K562 (cell line): Measurements from ENCODE around the gene ALOX12B. TPM values are rescaled to one million over a fixed set of nuclear protein-coding genes. Genes with fewer than 3 reads are reported as not detected.

Source experiments
- CEBPG ChIP-seq, 3 experiments: fragments of 200-800 bp in 1 of 3; sonication (Bioruptor generic) in 1 of 3; sonication (generic) in 1 of 3; formaldehyde crosslinking in 1 of 3; IDR thresholded peaks in 2 of 3; conservative IDR thresholded peaks in 1 of 3; 2 replicates each; pipeline versions ENCODE4 v1.6.1 to v1.8.0; 2016 to 2022; ENCODE audit warnings: missing compliant biosample characterization in 2 of 3, missing genetic modification characterization in 2 of 3, mild to moderate bottlenecking in 1 of 3, missing genetic modification reagents in 1 of 3
- ETS2 ChIP-seq: IDR thresholded peaks from 2 replicates; pipeline ENCODE4 v1.6.1; 2016; ENCODE audit warnings: borderline replicate concordance, missing genetic modification characterization, mild to moderate bottlenecking, moderate library complexity, missing compliant biosample characterization; ENCODE audit not compliant: poor library complexity, severe bottlenecking
- HDAC2 ChIP-seq: fragments of 450-650 bp; IDR thresholded peaks from 2 replicates; pipeline ENCODE4 v1.6.1; 2016; ENCODE audit warnings: mild to moderate bottlenecking
- HNRNPL ChIP-seq: fragments of 200-400 bp; formaldehyde crosslinking; IDR thresholded peaks from 2 replicates; pipeline ENCODE4 v1.6.1; 2017; ENCODE audit warnings: low read depth, mild to moderate bottlenecking, low read length
- RAD21 ChIP-seq, 2 experiments: fragments of 250-450 bp in 1 of 2; fragments of 450-650 bp in 1 of 2; sonication (Bioruptor Pico) in 1 of 2; formaldehyde crosslinking in 1 of 2; IDR thresholded peaks in 1 of 2; conservative IDR thresholded peaks in 1 of 2; 2 replicates each; pipeline versions ENCODE4 v1.4.0 to v1.8.0; 2020 to 2022; ENCODE audit warnings: mild to moderate bottlenecking in 2 of 2, moderate library complexity in 1 of 2
- SAFB2 ChIP-seq: fragments of 200-400 bp; formaldehyde crosslinking; IDR thresholded peaks from 2 replicates; pipeline ENCODE4 v1.6.1; 2018; ENCODE audit warnings: borderline replicate concordance, low read length, low read depth, moderate library complexity; ENCODE audit not compliant: severe bottlenecking
- SIN3A ChIP-seq, 2 experiments: fragments of 150-350 bp in 1 of 2; IDR thresholded peaks; 2 replicates each; pipeline ENCODE4 v1.6.1; 2011 to 2016; ENCODE audit warnings: borderline replicate concordance in 2 of 2, low read depth in 2 of 2, low read length in 2 of 2, mild to moderate bottlenecking in 2 of 2, moderate library complexity in 2 of 2; ENCODE audit not compliant: control insufficient read depth in 1 of 2
- SNRNP70 ChIP-seq: fragments of 200-400 bp; formaldehyde crosslinking; optimal IDR thresholded peaks from 2 replicates; pipeline ENCODE3; 2017; ENCODE audit warnings: low read depth, low read length
- polyA plus RNA-seq, 8 experiments: library from polyadenylated mRNA; depleted of rRNA in 4 of 8; stranded (reverse) in 5 of 8; unstranded in 3 of 8; fragments of >200 nt; fragmentation: Nextera tagmentation in 2 of 8; fragmentation: Illumina TruSeq in 1 of 8; extraction: Ambion mirVana in 2 of 8; extraction: Trizol in 1 of 8; gene quantifications; 2 replicates each; pipeline versions ENCODE4 v1.2.1 to v1.2.3, GENCODE V29; 2011 to 2014; ENCODE audit warnings: inconsistent platforms in 1 of 8, missing spikeins in 1 of 8
- total RNA-seq, 7 experiments: library from RNA; depleted of rRNA in 6 of 7; stranded (reverse); fragments of >200 nt in 6 of 7; fragmentation: Illumina TruSeq in 2 of 7; extraction: Trizol in 2 of 7; gene quantifications; 2 replicates each; pipeline versions ENCODE4 v1.2.1 to v1.2.3, GENCODE V29; 2011 to 2021; ENCODE audit warnings: low replicate concordance in 1 of 7
- TF ChIP-seq, protein P1 (sequence below): fragments of 450-650 bp; IDR thresholded peaks from 2 replicates; pipeline ENCODE4 v1.6.1; 2018; ENCODE audit warnings: mild to moderate bottlenecking, low read depth; ENCODE audit not compliant: partially characterized antibody
- TF ChIP-seq, protein P2 (sequence below), 3 experiments: IDR thresholded peaks in 2 of 3; conservative IDR thresholded peaks in 1 of 3; 2 replicates each; pipeline ENCODE4 v1.5.1; 2011 to 2012; ENCODE audit warnings: low read length in 3 of 3, mild to moderate bottlenecking in 3 of 3, control low read depth in 2 of 3, improper control_type of control experiment in 1 of 3, inconsistent platforms in 1 of 3, low read depth in 1 of 3, mixed read lengths in 1 of 3, moderate library complexity in 1 of 3; ENCODE audit not compliant: insufficient read depth in 2 of 3
- TF ChIP-seq, protein P3 (sequence below): fragments of 450-650 bp; IDR thresholded peaks from 2 replicates; pipeline ENCODE4 v1.6.1; 2016; ENCODE audit warnings: antibody characterized with exemption
- TF ChIP-seq, protein P4 (sequence below): fragments of 450-650 bp; IDR thresholded peaks from 2 replicates; pipeline ENCODE4 v1.6.1; 2017; ENCODE audit warnings: mild to moderate bottlenecking, moderate library complexity

Gene ALOX12B
- total and polyA plus RNA-seq, 9 of the 15 experiments (the other 6 are each of a cell fraction or from before 2014, with no cell fraction given), result not detected

DNA sequence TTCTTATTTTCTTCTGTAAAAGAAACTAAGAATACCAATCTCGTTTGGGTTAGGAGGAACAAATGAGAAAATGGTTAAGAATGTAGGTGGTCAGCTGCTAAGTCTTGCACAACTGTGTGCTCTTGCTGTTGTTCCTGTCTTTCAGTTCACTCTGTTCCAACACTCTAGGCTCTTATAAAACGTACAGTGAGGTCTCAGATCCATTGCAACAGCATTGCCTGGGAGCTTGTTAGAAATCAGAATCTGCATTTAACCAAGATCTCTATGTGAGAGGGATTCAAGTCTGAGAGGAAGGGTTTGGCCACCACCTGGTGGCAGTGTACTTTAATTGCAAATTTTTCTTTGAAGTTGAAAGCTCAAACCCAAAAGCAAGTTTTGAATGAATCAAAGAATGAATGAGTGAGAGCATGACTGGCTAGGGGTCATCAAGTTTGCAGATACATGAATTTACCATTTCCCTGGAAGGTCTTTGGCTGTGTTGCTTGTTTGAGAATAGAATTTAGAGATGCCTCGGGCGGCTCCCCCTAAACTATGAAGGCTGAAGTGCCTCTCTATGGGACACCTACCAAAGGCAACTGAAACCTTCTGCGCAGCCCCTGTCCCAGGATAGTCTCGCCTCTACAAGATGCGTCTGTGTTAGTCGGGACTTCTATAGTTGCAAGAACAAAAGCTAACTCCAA, 46.1 kb downstream of the ALOX12B start (continued):
- peak; percentile 45 to 72 for TF ChIP-seq RAD21 (CRISPR knock-in tag; conservative IDR thresholded peaks at IDR 0.05 in 1 of 2, IDR thresholded peaks at IDR 0.05 in 1 of 2)
- TF ChIP-seq, protein P1, sequence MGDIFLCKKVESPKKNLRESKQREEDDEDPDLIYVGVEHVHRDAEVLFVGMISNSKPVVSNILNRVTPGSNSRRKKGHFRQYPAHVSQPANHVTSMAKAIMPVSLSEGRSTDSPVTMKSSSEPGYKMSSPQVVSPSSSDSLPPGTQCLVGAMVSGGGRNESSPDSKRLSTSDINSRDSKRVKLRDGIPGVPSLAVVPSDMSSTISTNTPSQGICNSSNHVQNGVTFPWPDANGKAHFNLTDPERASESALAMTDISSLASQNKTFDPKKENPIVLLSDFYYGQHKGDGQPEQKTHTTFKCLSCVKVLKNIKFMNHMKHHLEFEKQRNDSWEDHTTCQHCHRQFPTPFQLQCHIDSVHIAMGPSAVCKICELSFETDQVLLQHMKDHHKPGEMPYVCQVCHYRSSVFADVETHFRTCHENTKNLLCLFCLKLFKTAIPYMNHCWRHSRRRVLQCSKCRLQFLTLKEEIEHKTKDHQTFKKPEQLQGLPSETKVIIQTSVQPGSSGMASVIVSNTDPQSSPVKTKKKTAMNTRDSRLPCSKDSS, result no peak
- TF ChIP-seq CEBPG (CRISPR knock-in tag; IDR thresholded peaks at IDR 0.05), result 0 out of 2 replicates have a peak, but pooled peaks have one; percentile 21
- TF ChIP-seq CEBPG (tag; conservative IDR thresholded peaks at IDR 0.05 in 1 of 2, IDR thresholded peaks at IDR 0.05 in 1 of 2), result peak in 1 of 2 experiments; percentile 51; a peak in 2 of 4 replicates
- TF ChIP-seq, protein P2, sequence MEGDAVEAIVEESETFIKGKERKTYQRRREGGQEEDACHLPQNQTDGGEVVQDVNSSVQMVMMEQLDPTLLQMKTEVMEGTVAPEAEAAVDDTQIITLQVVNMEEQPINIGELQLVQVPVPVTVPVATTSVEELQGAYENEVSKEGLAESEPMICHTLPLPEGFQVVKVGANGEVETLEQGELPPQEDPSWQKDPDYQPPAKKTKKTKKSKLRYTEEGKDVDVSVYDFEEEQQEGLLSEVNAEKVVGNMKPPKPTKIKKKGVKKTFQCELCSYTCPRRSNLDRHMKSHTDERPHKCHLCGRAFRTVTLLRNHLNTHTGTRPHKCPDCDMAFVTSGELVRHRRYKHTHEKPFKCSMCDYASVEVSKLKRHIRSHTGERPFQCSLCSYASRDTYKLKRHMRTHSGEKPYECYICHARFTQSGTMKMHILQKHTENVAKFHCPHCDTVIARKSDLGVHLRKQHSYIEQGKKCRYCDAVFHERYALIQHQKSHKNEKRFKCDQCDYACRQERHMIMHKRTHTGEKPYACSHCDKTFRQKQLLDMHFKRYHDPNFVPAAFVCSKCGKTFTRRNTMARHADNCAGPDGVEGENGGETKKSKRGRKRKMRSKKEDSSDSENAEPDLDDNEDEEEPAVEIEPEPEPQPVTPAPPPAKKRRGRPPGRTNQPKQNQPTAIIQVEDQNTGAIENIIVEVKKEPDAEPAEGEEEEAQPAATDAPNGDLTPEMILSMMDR (IDR thresholded peaks at IDR 0.05 in 2 of 3, conservative IDR thresholded peaks at IDR 0.05 in 1 of 3; ENCODE audit: insufficient read depth in 2 of 3, low read depth in 1 of 3, low read length in 3 of 3), result peak; percentile 45 to 65 (median 47); a peak in 4 of 6 replicates
- no peak for TF ChIP-seq SAFB2
- TF ChIP-seq, protein P3, sequence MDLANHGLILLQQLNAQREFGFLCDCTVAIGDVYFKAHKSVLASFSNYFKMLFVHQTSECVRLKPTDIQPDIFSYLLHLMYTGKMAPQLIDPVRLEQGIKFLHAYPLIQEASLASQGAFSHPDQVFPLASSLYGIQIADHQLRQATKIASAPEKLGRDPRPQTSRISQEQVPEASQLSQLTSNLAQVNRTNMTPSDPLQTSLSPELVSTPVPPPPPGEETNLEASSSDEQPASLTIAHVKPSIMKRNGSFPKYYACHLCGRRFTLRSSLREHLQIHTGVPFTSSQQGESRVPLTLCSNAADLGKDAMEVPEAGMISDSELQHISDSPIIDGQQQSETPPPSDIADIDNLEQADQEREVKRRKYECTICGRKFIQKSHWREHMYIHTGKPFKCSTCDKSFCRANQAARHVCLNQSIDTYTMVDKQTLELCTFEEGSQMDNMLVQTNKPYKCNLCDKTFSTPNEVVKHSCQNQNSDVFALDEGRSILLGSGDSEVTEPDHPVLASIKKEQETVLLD, result no peak
- TF ChIP-seq ETS2 (tag), result no peak
- no peak for TF ChIP-seq HDAC2
- TF ChIP-seq SNRNP70, result no peak
- TF ChIP-seq, protein P4, sequence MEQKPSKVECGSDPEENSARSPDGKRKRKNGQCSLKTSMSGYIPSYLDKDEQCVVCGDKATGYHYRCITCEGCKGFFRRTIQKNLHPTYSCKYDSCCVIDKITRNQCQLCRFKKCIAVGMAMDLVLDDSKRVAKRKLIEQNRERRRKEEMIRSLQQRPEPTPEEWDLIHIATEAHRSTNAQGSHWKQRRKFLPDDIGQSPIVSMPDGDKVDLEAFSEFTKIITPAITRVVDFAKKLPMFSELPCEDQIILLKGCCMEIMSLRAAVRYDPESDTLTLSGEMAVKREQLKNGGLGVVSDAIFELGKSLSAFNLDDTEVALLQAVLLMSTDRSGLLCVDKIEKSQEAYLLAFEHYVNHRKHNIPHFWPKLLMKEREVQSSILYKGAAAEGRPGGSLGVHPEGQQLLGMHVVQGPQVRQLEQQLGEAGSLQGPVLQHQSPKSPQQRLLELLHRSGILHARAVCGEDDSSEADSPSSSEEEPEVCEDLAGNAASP, result no peak
- TF ChIP-seq SIN3A (IDR thresholded peaks at IDR 0.05; ENCODE audit: borderline replicate concordance in 2 of 2, control insufficient read depth in 1 of 2, low read depth in 2 of 2, low read length in 2 of 2), result no peak
- no peak for TF ChIP-seq HNRNPL
